Esophagus squamous epithelium (tissue), 5 donors: ENCODE data around the gene RASL10B. TPM values are rescaled to one million over a fixed set of nuclear protein-coding genes. Genes with fewer than 3 reads are reported as not detected.

Experiments
- DNase-seq: peaks from one replicate; lab custom pipeline; 2025; lab: John Stamatoyannopoulos, UW
- H3K27ac ChIP-seq, 4 donors: fragments of 200-600 bp; sonication (generic); one replicate each; pipeline ENCODE4 v1.5.1; 2016 to 2019; ENCODE audit warnings: mild to moderate bottlenecking in 1 of 4
- H3K27me3 ChIP-seq, 4 donors: fragments of 200-600 bp; sonication (generic); 1 replicate in 3 of 4; 2 replicates in 1 of 4; pipeline versions ENCODE4 v1.5.1 to v1.6.0; 2017 to 2021; ENCODE audit warnings: antibody characterized with exemption in 1 of 4
- H3K36me3 ChIP-seq, 3 donors: fragments of 200-600 bp; sonication (generic); one replicate each; pipeline ENCODE4 v1.5.1; 2016 to 2019
- H3K4me1 ChIP-seq, 3 donors: fragments of 200-600 bp; sonication (generic); one replicate each; pipeline ENCODE4 v1.5.1; 2017 to 2019
- H3K4me3 ChIP-seq, 4 donors: fragments of 200-600 bp; sonication (generic); 1 replicate in 3 of 4; 2 replicates in 1 of 4; pipeline ENCODE4 v1.5.1; 2016 to 2019; ENCODE audit warnings: mild to moderate bottlenecking in 2 of 4, moderate library complexity in 1 of 4
- H3K9me3 ChIP-seq, 3 donors: fragments of 200-600 bp; sonication (generic); one replicate each; pipeline ENCODE4 v1.5.1; 2016 to 2019
- POLR2A ChIP-seq, 4 donors: fragments of 450-650 bp; IDR thresholded peaks; one replicate each; pipeline ENCODE4 v1.6.1; 2017; ENCODE audit warnings: antibody characterized with exemption in 4 of 4, mild to moderate bottlenecking in 4 of 4, moderate library complexity in 3 of 4
- WGBS, 2 donors: methylation state at CpG; one replicate each; pipeline ENCODE4 v1.1.5; 2018; 5-methylcytosine and 5-hydroxymethylcytosine counted together
- intact Hi-C: fragments of 100-400 bp; cut with DNase I; formaldehyde crosslinking; loops from one replicate; pipeline ENCODE4 v1.15.0; 2022
- total RNA-seq, 4 donors: library from RNA; depleted of rRNA; stranded (reverse); fragments of >200 nt; gene quantifications; one replicate each; pipeline ENCODE4 v1.1.0, GENCODE V29; 2016
- TF ChIP-seq, protein P1 (sequence below), 6 experiments: fragments of 450-650 bp in 4 of 6; fragments of 200-600 bp in 2 of 6; sonication (generic) in 2 of 6; IDR thresholded peaks; one replicate each; pipeline ENCODE4 v1.5.1; 2016 to 2019; ENCODE audit warnings: antibody characterized with exemption in 6 of 6, mild to moderate bottlenecking in 4 of 6, moderate library complexity in 4 of 6
- donor health status: DM: yes; HTN: yes; CAD: no.

RASL10B gene
- total RNA-seq, 4 donors from 2014 or later, result 0.34 to 1.5 (median 0.89) TPM

- H3K9me3 ChIP-seq, result no peaks in the 10 kb centered on the region
- no peak for DNase-seq
- peaks cover 0 to 16% (median 0%) of the 10 kb centered on the region in 3 donors for H3K4me1 ChIP-seq
- TF ChIP-seq POLR2A (IDR thresholded peaks at IDR 0.05), result no peak
- TF ChIP-seq, protein P1, sequence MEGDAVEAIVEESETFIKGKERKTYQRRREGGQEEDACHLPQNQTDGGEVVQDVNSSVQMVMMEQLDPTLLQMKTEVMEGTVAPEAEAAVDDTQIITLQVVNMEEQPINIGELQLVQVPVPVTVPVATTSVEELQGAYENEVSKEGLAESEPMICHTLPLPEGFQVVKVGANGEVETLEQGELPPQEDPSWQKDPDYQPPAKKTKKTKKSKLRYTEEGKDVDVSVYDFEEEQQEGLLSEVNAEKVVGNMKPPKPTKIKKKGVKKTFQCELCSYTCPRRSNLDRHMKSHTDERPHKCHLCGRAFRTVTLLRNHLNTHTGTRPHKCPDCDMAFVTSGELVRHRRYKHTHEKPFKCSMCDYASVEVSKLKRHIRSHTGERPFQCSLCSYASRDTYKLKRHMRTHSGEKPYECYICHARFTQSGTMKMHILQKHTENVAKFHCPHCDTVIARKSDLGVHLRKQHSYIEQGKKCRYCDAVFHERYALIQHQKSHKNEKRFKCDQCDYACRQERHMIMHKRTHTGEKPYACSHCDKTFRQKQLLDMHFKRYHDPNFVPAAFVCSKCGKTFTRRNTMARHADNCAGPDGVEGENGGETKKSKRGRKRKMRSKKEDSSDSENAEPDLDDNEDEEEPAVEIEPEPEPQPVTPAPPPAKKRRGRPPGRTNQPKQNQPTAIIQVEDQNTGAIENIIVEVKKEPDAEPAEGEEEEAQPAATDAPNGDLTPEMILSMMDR (IDR thresholded peaks at IDR 0.05), result no peak
- no peaks in the 10 kb centered on the region for H3K27me3 ChIP-seq
- H3K27ac ChIP-seq, result no peak overlapping the region
- 47 to 61% methylated on average over 3 of the region's 3 CpGs for WGBS, 2 donors
- intact Hi-C loops, result no loop called here
- H3K36me3 ChIP-seq, result peaks cover 0 to 60% (median 5%) of the 10 kb centered on the region in 3 donors
- H3K4me3 ChIP-seq, result no peak overlapping the region
Measured at GRCh38 chr17:35709874-35710273, 21.6 kb upstream of the RASL10B start.

DNA sequence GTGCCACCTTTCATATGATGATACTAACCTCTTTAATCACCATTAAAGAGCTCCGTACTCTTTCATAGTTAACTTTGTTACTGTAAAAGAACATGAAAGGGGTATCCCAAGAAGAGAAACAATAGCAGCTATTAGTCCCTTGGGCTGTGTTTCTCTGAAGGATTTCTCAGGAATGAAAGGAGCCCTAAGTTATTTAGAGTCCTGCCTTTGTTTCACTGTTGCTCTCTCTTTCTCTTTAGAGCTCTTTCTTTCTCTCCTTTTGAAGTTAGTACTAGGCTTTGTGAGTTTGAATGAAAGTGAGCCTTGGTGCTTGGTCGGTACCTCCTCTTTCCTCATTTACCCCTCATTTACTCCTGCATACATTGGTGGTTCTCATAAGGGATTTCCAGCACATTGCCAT lies 20.5 kb upstream of the RASL10B start:
- Histone ChIP-seq H3K9me3 (no peaks in the 10 kb centered on the region), H3K4me3 (no peak overlapping the region), H3K4me1 (peaks cover 0 to 16% (median 0%) of the 10 kb centered on the region in 3 donors), H3K27ac (no peak overlapping the region), H3K36me3 (peaks cover 0 to 60% (median 5%) of the 10 kb centered on the region in 3 donors), H3K27me3 (no peaks in the 10 kb centered on the region)
- WGBS, 2 donors, result 96 to 97% methylated on average over 2 of the region's 2 CpGs
- intact Hi-C loops, result no loop called here
- DNase-seq, result no peak
- TF ChIP-seq, protein P1 (IDR thresholded peaks at IDR 0.05), result no peak
- no peak for TF ChIP-seq POLR2A (IDR thresholded peaks at IDR 0.05)

GRCh38 chr17:35713069-35713728 lies 18.2 kb upstream of the RASL10B start:
- Histone ChIP-seq H3K27me3 (no peaks in the 10 kb centered on the region), H3K4me3 (no peak overlapping the region), H3K4me1 (peaks cover 0 to 38% (median 3%) of the 10 kb centered on the region in 3 donors), H3K27ac (peak overlapping the region in 1 of 4 donors; percentile 3), H3K9me3 (no peaks in the 10 kb centered on the region), H3K36me3 (peaks cover 0 to 80% (median 5%) of the 10 kb centered on the region in 3 donors)
- 52 to 54% methylated on average over 6 to 7 of the region's 7 CpGs for WGBS, 2 donors
- no peak for DNase-seq
- TF ChIP-seq POLR2A (IDR thresholded peaks at IDR 0.05), result no peak
- TF ChIP-seq, protein P1 (IDR thresholded peaks at IDR 0.05), result no peak
- intact Hi-C loops, result no loop called here

DNA sequence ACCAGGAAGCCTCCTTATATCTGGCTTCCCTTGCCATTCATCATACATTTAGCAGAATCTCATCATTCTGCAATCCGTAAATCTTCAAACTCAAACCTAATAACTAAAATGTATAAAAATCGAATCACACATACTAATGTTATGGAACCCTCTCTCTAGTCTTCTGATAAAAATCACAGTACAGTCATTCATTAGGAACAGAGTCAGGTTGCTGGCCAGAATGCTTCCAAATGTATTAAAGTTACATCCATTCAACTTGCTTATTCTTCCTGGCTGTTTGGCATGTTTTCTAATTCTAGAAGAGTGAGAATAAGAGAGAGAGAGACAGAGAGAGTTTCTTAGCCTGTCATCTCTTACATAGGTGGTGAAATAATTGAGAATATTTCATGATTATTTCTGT lies 16.5 kb upstream of the RASL10B start:
- DNase-seq, result no peak
- H3K4me3 ChIP-seq, result no peak overlapping the region
- peaks cover 0 to 76% (median 9%) of the 10 kb centered on the region in 3 donors for H3K36me3 ChIP-seq
- H3K4me1 ChIP-seq, result peaks cover 3 to 38% (median 3%) of the 10 kb centered on the region in 3 donors
- TF ChIP-seq, protein P1 (IDR thresholded peaks at IDR 0.05), result no peak
- no peak for TF ChIP-seq POLR2A (IDR thresholded peaks at IDR 0.05)
- no peaks in the 10 kb centered on the region for H3K9me3 ChIP-seq
- H3K27ac ChIP-seq, result no peak overlapping the region
- intact Hi-C loops, result no loop called here
- H3K27me3 ChIP-seq, result no peaks in the 10 kb centered on the region
- 84 to 88% methylated on average over 2 of the region's 2 CpGs for WGBS, 2 donors

- Histone ChIP-seq H3K36me3 (peaks cover 0 to 74% (median 9%) of the 10 kb centered on the region in 3 donors), H3K9me3 (no peaks in the 10 kb centered on the region), H3K4me1 (peaks cover 3 to 38% (median 3%) of the 10 kb centered on the region in 3 donors), H3K27ac (no peak overlapping the region), H3K27me3 (no peaks in the 10 kb centered on the region), H3K4me3 (no peak overlapping the region)
- no peak for DNase-seq
- TF ChIP-seq POLR2A (IDR thresholded peaks at IDR 0.05), result no peak
- TF ChIP-seq, protein P1 (IDR thresholded peaks at IDR 0.05), result no peak
- intact Hi-C loops, result no loop called here
Measured at GRCh38 chr17:35715416-35715815, 16.0 kb upstream of the RASL10B start.
